ENCODE measurements around the gene P2RX6. TPM values are rescaled to one million over a fixed set of nuclear protein-coding genes. Genes with fewer than 3 reads are reported as not detected.
"Not testable (repeated sequence)": the region's sequence is repeated elsewhere in the genome, so short reads cannot be mapped to it uniquely, and the experiment has no call there.

Gene P2RX6
- total RNA-seq, 1 experiment from 2014 or later, result 1.1 TPM

- no peak for DNase-seq (ENCODE audit: low spot score)
- in situ Hi-C loops (cut with HindIII; ENCODE audit: low sequenced_read_pairs), result no loop called here
Measured at GRCh38 chr22:21067075-21067900, 52.3 kb downstream of the P2RX6 start.

GRCh38 chr22:21067901-21068680, 53.1 kb downstream of the P2RX6 start:
- no peak for DNase-seq (ENCODE audit: low spot score)
- in situ Hi-C loops (cut with HindIII; ENCODE audit: low sequenced_read_pairs), result no loop called here

- no peak for DNase-seq (ENCODE audit: low spot score)
- in situ Hi-C loops (cut with HindIII; ENCODE audit: low sequenced_read_pairs), result no loop called here
Measured at GRCh38 chr22:21068681-21069276, 53.8 kb downstream of the P2RX6 start.

- DNase-seq (ENCODE audit: low spot score), result no peak
- in situ Hi-C loops (cut with HindIII; ENCODE audit: low sequenced_read_pairs), result no loop called here
Measured at GRCh38 chr22:21069375-21069774, 54.4 kb downstream of the P2RX6 start.

- no peak for DNase-seq (ENCODE audit: low spot score)
- in situ Hi-C loops (cut with HindIII; ENCODE audit: low sequenced_read_pairs), result no loop called here
Measured at GRCh38 chr22:21070690-21071615, 56.0 kb downstream of the P2RX6 start.

- in situ Hi-C loops (cut with HindIII; ENCODE audit: low sequenced_read_pairs); DNase-seq (ENCODE audit: low spot score): not testable (repeated sequence)
Measured at GRCh38 chr22:21071796-21072195, 56.8 kb downstream of the P2RX6 start.

- DNase-seq (ENCODE audit: low spot score), result no peak
- in situ Hi-C loops (cut with HindIII; ENCODE audit: low sequenced_read_pairs), result no loop called here
Measured at GRCh38 chr22:21073023-21073422, 58.1 kb downstream of the P2RX6 start.

- no peak for DNase-seq (ENCODE audit: low spot score)
- in situ Hi-C loops (cut with HindIII; ENCODE audit: low sequenced_read_pairs), result no loop called here
Measured at GRCh38 chr22:21073482-21073881, 58.5 kb downstream of the P2RX6 start.

GRCh38 chr22:21074102-21074715, 59.2 kb downstream of the P2RX6 start:
- DNase-seq (ENCODE audit: low spot score), result no peak
- in situ Hi-C loops (cut with HindIII; ENCODE audit: low sequenced_read_pairs), result no loop called here

GRCh38 chr22:21075516-21076138, 60.7 kb downstream of the P2RX6 start:
- in situ Hi-C loops (cut with HindIII; ENCODE audit: low sequenced_read_pairs), result no loop called here
- DNase-seq (ENCODE audit: low spot score), result no peak

GRCh38 chr22:21076912-21077625, 62.1 kb downstream of the P2RX6 start:
- in situ Hi-C loops (cut with HindIII; ENCODE audit: low sequenced_read_pairs), result no loop called here
- no peak for DNase-seq (ENCODE audit: low spot score)

Other genes with a start within 250 kb of the P2RX6 start
- gene SERPIND1, start 241.1 kb upstream of the P2RX6 start, total RNA-seq (2014; rRNA removed; shearing (Covaris generic)), result not detected in 2 replicates
- 34.3 and 37.2 TPM in 2 replicates for gene PI4KA, start 156.4 kb upstream of the P2RX6 start, total RNA-seq (2014; rRNA removed; shearing (Covaris generic))
- gene SNAP29, start 156.2 kb upstream of the P2RX6 start, total RNA-seq (2014; rRNA removed; shearing (Covaris generic)), result 8.3 and 16.4 TPM in 2 replicates
- gene CRKL, start 97.8 kb upstream of the P2RX6 start, total RNA-seq (2014; rRNA removed; shearing (Covaris generic)), result 30.7 and 33.9 TPM in 2 replicates
- gene AIFM3, start 47.9 kb upstream of the P2RX6 start, total RNA-seq (2014; rRNA removed; shearing (Covaris generic)), result 130 and 138 TPM in 2 replicates
- 41.5 and 67.0 TPM in 2 replicates for gene LZTR1, start 32.9 kb upstream of the P2RX6 start, total RNA-seq (2014; rRNA removed; shearing (Covaris generic))
- 70.5 and 73.5 TPM in 2 replicates for gene THAP7, start 13.0 kb upstream of the P2RX6 start, total RNA-seq (2014; rRNA removed; shearing (Covaris generic))
- not detected in 2 replicates for gene SLC7A4, start 17.4 kb downstream of the P2RX6 start, total RNA-seq (2014; rRNA removed; shearing (Covaris generic))
- not detected in 2 replicates for gene LRRC74B, start 30.8 kb downstream of the P2RX6 start, total RNA-seq (2014; rRNA removed; shearing (Covaris generic))

Measured in G401 (cell line).